Uterus (tissue), 4 donors: ENCODE measurements around the gene CYYR1. TPM values are rescaled to one million over a fixed set of nuclear protein-coding genes. Genes with fewer than 3 reads are reported as not detected.
A peak's percentile ranks its signal among the peaks of the same experiment; 100 is the strongest.

Source experiments
- DNase-seq, 2 donors: peaks; one replicate each; pipeline ENCODE4 v3.0.0-alpha.2; 2019 to 2020
- H3K27ac ChIP-seq, 2 donors: fragments of 200-600 bp; sonication (generic); 1 replicate in 1 of 2; 2 replicates in 1 of 2; pipeline ENCODE4 v1.5.1; 2016 to 2018
- H3K27me3 ChIP-seq, 2 donors: fragments of 200-600 bp; sonication (generic); one replicate each; pipeline ENCODE4 v1.5.1; 2018 to 2019; ENCODE audit warnings: control low read depth in 1 of 2
- H3K36me3 ChIP-seq, 2 donors: fragments of 200-600 bp; sonication (generic); one replicate each; pipeline ENCODE4 v1.5.1; 2019; ENCODE audit warnings: control low read depth in 1 of 2
- H3K4me1 ChIP-seq, 2 donors: fragments of 200-600 bp; sonication (generic); one replicate each; pipeline ENCODE4 v1.5.1; 2018 to 2019; ENCODE audit warnings: control low read depth in 1 of 2
- H3K4me3 ChIP-seq, 2 donors: fragments of 200-600 bp; sonication (generic); 1 replicate in 1 of 2; 2 replicates in 1 of 2; pipeline ENCODE4 v1.5.1; 2018 to 2019; ENCODE audit warnings: mild to moderate bottlenecking in 1 of 2
- H3K9me3 ChIP-seq, 2 donors: fragments of 200-600 bp; sonication (generic); one replicate each; pipeline ENCODE4 v1.5.1; 2019; ENCODE audit warnings: control low read depth in 1 of 2
- CTCF ChIP-seq, 4 experiments: fragments of 200-600 bp in 2 of 4; fragments of 450-650 bp in 2 of 4; sonication (generic) in 2 of 4; IDR thresholded peaks; one replicate each; pipeline ENCODE4 v1.5.1; 2016 to 2019; ENCODE audit warnings: antibody characterized with exemption in 4 of 4, mild to moderate bottlenecking in 2 of 4, moderate library complexity in 1 of 4
- POLR2A ChIP-seq, 2 donors: fragments of 450-650 bp; IDR thresholded peaks; one replicate each; pipeline ENCODE4 v1.6.1; 2016; ENCODE audit warnings: antibody characterized with exemption in 2 of 2, mild to moderate bottlenecking in 1 of 2, moderate library complexity in 1 of 2
- intact Hi-C: fragments of 100-400 bp; cut with DNase I; formaldehyde crosslinking; loops from one replicate; pipeline ENCODE4 v1.15.1; 2023; ENCODE audit warnings: low total_unique reads
- total RNA-seq, 4 donors: library from RNA; depleted of rRNA in 3 of 4; stranded (reverse); fragments of >200 nt in 3 of 4; gene quantifications; one replicate each; pipeline versions ENCODE4 v1.1.0 to v1.2.4, GENCODE V29; 2014 to 2023
- donor health status: DM: yes; HTN: yes; CAD: no.

The CYYR1 gene
- total RNA-seq, 4 donors from 2014 or later, result 15.9 to 83.8 (median 23.7) TPM

GRCh38 chr21:26471099-26471471 lies 102.0 kb downstream of the CYYR1 start:
- TF ChIP-seq CTCF (IDR thresholded peaks at IDR 0.05), result no peak
- no peak for TF ChIP-seq POLR2A (IDR thresholded peaks at IDR 0.05)
- Histone ChIP-seq H3K9me3 (no peaks in the 10 kb centered on the region), H3K4me3 (no peak overlapping the region), H3K27me3 (no peaks in the 10 kb centered on the region), H3K27ac (no peak overlapping the region), H3K36me3 (no peaks in the 10 kb centered on the region), H3K4me1 (no peaks in the 10 kb centered on the region)
- no peak for DNase-seq
- intact Hi-C loops, result no loop called here

GRCh38 chr21:26470351-26471098 lies 102.6 kb downstream of the CYYR1 start:
- TF ChIP-seq CTCF (IDR thresholded peaks at IDR 0.05) (no peak), POLR2A (IDR thresholded peaks at IDR 0.05) (no peak)
- Histone ChIP-seq H3K27ac (no peak overlapping the region), H3K27me3 (no peaks in the 10 kb centered on the region), H3K4me3 (no peak overlapping the region), H3K4me1 (no peaks in the 10 kb centered on the region), H3K36me3 (no peaks in the 10 kb centered on the region), H3K9me3 (no peaks in the 10 kb centered on the region)
- DNase-seq, result no peak
- intact Hi-C loops, result no loop called here

DNA sequence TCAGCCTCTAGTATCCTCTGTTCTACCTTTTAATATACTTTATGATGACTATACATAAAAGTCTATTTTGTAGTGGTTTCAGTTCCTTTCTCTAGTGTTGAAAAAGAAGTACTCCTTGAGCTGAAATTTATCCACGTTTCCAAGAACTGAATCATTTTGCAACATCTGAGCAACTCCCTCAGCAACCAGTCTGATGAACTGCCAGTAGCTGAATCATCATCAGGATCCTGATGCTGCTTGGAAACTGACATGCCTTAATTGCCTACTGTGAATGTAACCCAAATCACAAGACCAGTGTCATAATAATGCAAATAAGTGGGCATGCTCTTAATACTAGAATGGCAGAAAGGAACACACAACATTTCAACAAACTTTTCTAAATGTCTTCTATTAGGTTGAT lies 103.3 kb downstream of the CYYR1 start:
- H3K9me3 ChIP-seq, result no peaks in the 10 kb centered on the region
- no peaks in the 10 kb centered on the region for H3K4me1 ChIP-seq
- H3K27ac ChIP-seq, result no peak overlapping the region
- TF ChIP-seq POLR2A (IDR thresholded peaks at IDR 0.05) (no peak), CTCF (IDR thresholded peaks at IDR 0.05) (no peak)
- H3K4me3 ChIP-seq, result no peak overlapping the region
- DNase-seq, result peak in 1 of 2 donors; percentile 28
- intact Hi-C loops, result no loop called here
- H3K27me3 ChIP-seq, result no peaks in the 10 kb centered on the region
- no peaks in the 10 kb centered on the region for H3K36me3 ChIP-seq

DNA sequence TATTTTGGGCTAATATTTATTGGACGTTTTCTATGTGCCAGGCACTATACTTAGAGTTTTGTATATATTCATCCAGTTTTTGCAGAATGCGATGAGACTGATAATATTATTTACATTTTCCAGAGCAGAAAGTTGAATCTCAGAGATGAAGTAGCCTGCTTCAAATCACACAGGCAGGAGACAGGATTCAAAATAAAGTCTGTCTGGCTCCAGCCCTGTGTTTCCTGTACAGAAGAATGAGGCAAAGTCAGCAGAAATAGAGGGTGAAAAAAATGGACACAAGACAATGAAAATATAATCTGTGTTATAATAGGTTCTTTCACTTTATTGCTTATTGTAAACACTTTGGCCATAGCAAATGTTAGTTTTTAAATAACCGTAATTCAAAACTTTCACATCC lies 107.2 kb downstream of the CYYR1 start:
- Histone ChIP-seq H3K27ac (no peak overlapping the region), H3K9me3 (no peaks in the 10 kb centered on the region), H3K4me3 (no peak overlapping the region), H3K27me3 (no peaks in the 10 kb centered on the region), H3K36me3 (no peaks in the 10 kb centered on the region), H3K4me1 (no peaks in the 10 kb centered on the region)
- DNase-seq, result no peak
- intact Hi-C loops, result no loop called here
- TF ChIP-seq CTCF (IDR thresholded peaks at IDR 0.05) (no peak), POLR2A (IDR thresholded peaks at IDR 0.05) (no peak)

DNA sequence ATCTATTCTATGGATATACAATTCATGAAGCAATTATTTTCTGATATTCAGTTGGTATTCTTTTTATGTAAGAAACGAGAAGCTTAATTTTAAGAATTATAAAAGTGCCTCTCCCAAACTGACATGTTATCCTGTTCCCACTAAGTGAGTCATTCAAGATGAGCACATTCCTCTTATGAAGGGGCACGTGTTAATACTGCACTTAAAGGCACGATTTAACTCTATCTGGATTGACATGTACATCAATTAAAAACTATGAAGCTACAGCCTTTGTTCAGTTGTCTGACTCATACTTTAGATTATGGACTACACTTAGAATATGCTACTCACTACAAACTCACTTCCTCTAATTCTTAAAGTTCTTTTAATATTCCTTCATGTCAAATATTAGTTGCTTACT lies 111.6 kb downstream of the CYYR1 start:
- intact Hi-C loops, result no loop called here
- H3K9me3 ChIP-seq, result no peaks in the 10 kb centered on the region
- DNase-seq, result no peak
- H3K36me3 ChIP-seq, result no peaks in the 10 kb centered on the region
- H3K4me3 ChIP-seq, result no peak overlapping the region
- no peaks in the 10 kb centered on the region for H3K27me3 ChIP-seq
- H3K27ac ChIP-seq, result no peak overlapping the region
- H3K4me1 ChIP-seq, result no peaks in the 10 kb centered on the region
- no peak for TF ChIP-seq CTCF (IDR thresholded peaks at IDR 0.05)
- no peak for TF ChIP-seq POLR2A (IDR thresholded peaks at IDR 0.05)
